GDM1 (cell line): ENCODE results near the gene NCAM1.
A peak's percentile ranks its signal among the peaks of the same experiment; 100 is the strongest.

Experiments used
- DNase-seq: peaks from one replicate; lab custom pipeline; 2025; lab: John Stamatoyannopoulos, UW

Gene NCAM1

DNA sequence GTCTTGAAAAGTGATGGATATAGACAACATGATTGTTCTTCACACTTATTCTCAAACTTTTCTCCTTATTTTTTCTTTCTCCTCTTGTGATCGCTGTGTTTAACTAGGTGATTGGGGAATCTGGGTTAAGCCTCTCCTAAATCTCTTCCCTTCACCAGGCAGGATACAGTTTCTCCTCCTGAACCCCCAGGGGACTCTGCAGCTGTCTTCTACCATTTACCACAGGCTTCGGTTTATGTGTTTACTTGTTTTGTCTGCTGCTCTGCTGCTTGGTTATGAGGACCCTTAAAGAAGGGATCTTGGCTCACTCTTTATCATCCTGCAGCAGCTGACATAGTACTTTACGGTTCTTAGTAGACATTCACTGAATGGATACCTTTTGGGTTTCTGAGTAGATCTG lies 124.2 kb downstream of the NCAM1 start:
- no peak for DNase-seq

DNA sequence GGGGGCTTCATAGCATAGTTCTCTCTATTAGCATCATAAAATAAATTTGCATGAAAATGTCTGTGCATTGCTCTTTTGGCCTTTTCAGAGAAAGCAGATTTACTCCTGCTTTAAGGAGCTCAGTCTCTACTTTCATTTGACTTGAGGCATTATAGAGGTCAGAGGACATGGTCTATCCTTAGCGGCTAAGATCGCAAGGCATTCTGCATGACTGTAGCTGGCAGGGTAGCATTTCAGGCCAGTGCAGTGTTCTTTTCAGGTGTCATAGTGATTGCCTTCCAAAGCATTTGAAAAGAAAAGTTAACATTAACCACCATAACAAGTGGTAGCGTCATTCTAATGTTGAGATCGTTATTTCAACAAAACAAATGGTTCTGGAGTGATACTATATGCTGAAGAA lies 126.5 kb downstream of the NCAM1 start:
- no peak for DNase-seq

DNA sequence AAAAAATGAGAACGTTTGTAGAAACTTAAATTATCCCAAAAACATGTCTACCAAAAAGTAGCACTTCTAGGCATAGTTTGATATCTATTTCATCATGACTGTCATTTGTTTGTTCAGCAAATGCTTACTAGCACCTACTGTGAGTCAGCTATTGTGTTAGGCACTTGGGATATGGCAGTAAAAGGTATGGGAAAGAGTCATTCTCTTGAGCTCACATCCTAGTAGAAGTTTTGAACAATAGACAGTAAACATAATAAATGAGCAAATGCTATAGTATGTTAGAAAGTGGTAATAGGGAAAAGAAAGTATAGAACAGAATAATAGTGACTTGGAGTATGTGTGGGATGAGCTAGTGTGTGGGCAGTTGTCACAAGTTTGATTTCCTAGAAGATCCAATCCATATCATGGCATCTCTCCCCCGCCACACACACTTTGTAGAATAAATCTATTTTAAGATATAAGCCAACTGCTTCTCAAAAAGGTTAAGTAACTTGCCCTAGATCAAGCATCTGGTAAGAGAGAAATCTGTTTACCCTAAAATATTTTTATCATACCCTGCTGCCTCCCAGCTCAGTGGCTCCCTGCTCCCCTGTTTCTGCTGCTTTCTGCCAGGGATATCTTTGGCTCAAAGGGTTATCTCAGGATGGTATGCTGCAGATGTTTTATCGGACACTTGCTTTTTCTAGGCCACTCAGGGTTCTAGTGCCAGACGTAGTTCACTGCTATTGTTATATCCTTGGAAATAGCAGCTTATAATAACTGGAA lies 129.7 kb downstream of the NCAM1 start:
- DNase-seq: no peak

DNA sequence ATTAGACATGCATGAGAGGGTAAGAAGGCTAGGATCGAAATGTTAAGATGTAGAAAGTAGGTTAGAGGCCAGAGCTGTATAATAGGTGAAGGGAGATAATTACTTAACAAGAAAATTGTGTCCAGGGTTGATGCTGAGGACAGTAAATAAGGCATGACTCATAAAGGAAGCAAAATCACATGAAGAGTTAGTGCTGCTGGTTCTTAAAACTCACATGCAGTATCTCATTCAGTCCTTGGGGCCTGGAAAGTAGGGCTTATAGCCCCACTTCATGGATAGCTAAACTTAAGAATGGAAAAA lies 130.2 kb downstream of the NCAM1 start:
- DNase-seq: no peak

DNA sequence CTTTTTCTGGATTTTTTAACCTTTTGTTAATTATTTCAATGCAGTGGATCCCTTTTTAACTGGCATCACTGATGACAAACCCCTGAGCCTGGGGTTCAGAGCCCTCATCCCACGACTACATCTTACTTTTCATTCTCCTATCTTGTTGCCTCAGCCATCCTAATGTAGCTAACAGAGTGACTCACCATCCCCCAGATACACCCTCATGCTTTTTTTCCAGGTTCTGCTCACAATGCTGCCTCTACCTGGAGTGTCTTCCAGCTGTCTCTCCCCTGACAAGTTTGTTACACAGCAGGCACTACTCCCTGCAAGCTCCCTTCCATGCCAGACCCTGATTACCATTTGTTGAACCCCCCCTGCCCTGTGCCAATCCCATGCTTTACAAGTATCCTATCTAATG lies 135.4 kb downstream of the NCAM1 start:
- no peak for DNase-seq

DNA sequence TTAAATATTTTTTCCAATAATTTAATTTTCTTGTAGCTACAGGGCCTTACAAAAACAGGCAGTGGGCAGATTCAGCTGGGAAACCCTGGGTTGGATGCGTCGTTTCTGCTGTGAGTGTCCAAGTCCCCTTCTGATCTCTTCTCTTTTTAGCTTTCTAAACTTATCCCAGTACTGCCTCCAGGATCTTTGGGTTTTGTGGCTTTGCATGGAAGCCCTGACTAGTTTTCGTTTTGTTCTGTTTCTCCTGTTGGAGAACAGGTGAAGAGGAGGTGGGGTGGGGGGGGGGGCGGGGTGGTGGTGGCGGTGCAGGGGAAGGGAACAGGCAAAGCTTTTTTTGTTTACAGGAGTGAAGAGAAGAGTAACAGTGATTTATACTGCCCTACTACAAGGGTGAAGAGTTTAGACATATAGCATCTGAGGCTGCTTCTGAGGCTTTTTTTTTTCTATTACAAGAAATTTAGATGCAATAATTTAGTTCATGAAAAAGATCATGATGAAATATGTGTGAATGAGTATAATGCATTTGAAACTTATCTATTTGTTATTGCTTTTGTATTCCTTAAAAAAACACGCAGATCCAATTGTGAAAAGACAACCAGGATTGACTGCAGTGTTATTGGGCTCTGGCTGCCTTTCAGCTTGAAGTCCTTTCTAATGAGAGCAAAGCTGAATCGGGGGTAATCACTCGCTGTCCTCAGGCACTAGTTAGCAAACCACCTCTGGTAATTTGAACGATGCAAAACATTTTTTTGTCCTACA lies 142.9 kb downstream of the NCAM1 start:
- DNase-seq: no peak

DNA sequence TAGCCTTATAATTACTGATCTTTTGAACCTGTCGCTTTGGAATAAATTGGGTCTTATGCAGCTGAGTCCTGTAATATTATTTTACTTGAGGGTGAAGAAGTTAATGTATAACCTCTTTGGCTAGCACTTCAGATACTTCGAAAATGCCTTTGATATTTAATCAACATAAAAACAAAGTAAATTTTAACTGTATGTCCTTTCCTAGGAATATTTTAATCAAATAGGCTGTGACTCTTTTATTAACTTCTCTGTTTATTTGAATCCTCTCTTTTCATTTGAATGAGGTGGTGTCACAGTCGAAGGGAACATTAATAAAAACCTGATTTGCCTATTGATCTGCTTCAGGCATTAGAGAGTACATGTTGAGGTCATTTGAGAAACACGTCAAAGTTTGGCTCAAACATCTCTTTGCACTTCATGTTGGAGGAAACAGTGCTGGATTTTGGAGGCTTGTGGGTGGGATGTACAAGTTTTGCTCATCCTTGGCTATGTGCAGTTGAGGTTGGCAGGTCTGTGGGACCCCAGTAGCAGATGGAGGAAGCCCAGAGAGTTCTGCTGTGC lies 143.6 kb downstream of the NCAM1 start:
- no peak for DNase-seq

DNA sequence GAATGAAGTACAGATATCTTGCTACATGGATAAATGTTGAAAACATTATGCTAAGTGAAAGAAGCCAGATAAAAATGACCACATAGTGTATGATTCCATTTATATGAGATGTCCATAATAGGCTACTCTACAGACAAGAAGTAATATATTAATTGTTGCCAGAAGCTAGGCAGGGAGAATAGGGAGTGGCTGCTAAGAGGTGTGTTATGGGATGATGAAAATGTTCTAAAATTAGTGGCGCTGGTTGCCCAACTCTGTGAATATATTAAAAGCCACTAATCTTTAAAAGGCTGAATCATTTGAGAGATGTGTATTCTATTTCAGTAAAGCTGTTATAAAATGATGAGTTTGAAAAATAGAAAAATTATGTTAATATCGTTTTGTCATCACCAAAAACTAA lies 144.4 kb downstream of the NCAM1 start:
- no peak for DNase-seq

DNA sequence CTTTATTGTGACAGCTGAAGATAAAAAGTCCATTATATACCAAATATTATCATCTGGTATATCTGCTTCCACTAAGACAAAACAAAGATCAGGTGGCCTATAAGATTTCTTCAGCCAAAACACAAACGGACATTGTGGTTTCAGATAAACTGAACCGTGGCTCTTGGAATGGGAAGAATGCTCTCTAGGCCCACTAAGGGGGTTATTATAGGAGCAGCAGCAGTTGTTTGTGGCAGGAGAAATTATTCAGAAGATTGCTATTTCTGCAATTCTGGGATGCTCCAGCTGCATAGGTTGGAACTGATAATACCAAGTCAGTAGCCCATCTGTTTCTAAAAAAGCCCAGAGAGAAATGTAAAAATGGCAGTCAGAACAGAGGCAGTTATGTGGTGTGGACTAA lies 145.3 kb downstream of the NCAM1 start:
- DNase-seq: no peak

DNA sequence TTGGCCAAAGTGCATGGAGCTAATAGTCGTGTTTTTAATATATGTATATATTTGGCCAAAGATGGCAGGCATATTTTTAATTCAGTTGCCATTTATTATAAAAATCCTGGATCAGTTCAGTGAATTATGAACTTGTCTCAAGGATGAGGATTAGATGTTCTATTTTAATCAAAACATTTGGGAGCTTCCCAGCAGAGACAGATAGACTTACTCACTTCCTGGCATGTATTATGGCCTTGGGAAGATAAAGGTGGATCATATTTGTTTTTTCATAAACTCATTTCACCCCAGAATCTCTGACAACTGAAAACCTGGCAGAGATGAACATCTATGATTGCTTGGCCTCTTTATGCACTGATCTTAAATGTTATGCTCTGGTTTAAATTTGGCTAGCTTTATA lies 148.8 kb downstream of the NCAM1 start:
- DNase-seq: no peak

DNA sequence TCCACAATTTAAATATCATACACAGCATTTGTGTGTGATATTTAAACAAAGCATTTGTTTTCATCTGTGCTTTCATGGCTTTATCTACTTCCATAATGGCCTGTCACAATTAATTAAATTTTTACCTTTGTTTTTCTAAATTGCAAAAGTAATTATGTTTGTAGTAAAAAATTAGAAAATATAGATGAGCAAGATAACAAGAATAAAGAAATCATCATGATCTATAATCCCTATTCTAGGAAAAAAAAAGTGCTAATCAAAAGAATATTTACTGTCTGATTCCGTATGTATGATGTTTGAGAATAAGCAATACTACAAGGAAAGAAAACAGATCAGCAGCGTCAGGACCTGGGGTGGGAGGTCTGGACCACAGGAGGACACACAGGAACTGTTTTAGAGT lies 149.9 kb downstream of the NCAM1 start:
- no peak for DNase-seq

DNA sequence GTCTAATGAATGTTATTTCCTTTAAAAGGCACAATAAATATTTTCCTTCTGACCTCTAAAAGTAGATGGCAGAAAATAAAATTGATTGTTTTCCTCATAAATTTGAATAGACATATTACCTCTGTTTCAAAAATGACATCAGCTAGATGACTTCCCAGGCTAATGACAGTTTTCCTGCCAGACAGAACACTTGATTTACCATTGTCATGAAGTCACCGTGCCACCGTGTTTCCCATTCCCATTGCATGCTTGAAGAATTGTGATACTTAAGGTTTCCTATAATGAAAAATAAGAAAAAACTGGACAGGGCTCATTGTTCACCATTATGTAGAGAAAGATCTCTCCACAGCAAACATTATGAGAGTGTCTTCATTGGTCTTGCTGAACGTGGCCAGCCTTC lies 151.1 kb downstream of the NCAM1 start:
- no peak for DNase-seq

DNA sequence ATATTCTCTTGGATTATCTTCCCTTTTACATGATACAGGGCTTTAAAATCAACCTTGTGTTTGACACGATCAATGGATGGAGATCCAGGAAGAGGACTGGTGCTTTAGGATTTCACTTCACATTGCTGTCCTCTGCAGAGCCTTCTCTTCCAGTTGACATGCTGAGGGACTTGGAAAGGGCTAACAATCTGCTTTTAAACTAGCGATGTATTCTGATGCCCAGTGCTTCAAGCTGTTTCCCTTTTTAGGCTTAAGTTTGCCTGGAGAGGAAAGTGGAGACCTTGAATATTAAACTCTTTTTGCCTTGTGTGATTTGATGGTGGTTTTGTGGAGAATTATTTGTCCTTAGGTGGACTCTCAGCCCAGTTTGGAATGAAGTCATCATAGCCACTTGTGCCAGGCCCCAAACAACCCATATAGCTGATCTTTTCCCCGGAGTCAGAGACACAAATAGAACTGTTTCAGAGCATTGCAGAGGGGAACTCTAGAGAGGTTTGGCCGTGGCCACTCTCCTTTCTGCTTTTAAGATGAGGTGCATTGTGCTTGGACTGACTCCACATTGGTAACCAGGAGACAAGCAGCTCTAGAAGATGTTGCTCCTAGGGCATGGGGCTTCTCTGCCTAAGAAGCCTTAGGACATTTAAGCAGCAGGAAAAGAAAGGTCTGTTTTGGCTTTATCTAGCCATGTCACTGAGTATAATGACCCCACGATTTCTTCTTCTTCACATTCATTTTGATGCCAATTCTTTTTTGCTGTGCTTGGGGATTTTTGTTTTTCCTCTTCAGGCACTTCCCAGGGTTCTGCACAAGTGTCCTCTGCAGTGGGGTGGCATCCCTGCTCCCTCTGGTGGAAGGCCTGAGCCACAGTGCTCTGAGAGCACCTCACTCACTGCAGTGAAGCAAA lies 152.8 kb downstream of the NCAM1 start:
- peak; percentile 5 for DNase-seq

DNA sequence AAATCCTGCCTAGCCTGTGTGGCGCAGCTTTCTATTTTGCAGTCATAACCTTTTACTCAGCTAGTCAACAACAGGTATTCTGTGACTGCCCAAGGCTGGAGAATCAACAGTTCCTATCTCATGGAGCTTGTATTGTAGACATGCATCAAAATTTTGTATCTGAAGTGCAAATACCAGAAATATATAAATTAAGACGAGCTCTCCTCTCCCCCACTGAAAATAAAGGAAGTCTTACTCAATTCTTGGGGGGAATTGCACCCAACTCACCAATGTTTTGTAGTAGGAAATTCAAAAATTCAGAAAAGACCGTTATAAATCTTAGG lies 153.4 kb downstream of the NCAM1 start:
- no peak for DNase-seq

DNA sequence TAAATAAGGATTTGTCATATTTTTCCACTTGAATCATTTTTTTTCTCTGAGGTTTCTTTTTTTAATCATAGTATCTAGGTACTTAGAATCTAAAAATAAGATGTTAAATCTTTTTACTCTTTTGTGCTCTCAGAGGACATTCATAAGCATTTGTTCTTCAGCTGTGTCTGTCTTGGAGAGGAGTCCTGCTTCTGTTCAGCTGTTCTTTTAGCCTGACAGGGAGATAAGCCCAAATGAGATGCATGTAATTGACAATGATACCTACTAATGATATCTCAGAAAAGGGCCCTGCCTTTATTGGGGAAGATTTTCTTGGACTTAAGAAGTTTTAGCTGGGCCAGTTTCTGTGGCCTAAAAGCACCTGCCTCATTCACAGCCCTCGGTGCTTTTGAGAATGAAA lies 156.9 kb downstream of the NCAM1 start:
- DNase-seq: no peak

DNA sequence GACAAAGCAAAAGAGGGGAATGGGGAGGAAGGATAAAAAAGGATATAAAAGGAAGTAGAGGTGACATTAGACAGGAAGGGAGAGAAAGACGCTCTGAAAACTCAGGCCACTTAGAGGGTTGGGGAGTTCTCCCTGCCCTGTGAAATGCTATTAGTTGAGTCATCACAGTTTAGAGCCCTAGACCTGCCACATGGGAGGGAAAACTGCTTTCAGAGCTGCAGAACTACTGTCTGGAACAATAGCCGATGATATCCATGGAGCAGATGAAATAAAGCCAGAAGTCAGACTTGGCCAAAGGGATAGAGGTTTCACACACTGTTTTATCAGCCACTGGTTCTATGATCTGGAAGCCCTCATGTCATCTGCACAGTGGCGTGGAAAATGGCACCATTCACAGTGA lies 157.9 kb downstream of the NCAM1 start:
- DNase-seq: no peak

DNA sequence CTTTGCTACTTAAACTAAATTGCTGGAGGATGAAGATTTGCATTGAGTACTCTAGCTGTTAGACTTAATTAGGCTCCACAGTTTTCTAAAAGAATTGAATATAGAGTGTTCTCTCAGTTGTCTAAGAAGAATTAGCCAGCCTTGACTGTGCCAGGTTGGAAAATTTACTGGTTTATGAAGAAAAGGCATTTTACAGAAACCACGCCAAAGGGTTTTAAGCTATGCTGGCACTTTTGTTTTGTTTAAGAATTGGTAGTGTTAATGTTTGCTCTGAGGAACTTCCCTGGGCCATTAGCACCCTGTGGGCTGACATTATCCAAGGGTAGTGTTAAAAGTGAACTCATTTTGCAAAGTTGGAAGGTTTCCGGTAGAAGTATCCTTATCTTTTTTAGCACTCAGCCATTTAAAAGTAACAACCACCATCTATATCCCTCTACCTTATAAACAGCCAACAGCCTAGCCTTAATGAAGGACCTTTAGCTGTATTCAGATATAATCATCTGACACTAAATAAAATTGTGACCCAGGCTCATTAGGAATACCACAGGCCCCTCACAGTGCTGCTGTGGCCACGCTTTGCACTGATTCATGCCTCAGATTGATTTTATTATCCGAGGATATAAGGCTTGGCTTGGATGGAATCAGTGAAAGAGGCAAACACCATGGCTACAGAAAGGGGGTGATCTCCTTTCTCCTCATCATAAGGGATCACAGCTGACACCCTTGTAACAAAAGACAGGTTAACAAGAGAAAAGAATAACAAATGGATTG lies 158.9 kb downstream of the NCAM1 start:
- DNase-seq: no peak

DNA sequence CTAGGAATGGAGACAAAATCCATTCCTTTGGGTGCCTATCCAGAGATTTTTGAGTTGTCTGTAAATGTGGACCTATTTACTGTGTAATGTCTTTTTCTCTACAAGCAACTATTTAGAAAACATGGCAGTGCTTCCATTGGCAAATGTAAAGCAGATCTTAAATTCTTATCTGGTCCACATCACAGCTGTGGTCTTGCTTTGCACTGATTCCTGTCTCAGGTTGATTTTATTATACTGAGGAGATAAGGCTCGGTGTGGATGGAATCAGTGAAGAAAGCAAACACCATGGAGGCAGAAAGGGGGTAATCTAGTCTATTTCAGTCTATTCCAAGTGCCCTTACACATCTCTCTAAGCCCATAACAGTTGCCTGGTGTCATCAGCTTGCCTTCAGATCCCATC lies 160.5 kb downstream of the NCAM1 start:
- no peak for DNase-seq

DNA sequence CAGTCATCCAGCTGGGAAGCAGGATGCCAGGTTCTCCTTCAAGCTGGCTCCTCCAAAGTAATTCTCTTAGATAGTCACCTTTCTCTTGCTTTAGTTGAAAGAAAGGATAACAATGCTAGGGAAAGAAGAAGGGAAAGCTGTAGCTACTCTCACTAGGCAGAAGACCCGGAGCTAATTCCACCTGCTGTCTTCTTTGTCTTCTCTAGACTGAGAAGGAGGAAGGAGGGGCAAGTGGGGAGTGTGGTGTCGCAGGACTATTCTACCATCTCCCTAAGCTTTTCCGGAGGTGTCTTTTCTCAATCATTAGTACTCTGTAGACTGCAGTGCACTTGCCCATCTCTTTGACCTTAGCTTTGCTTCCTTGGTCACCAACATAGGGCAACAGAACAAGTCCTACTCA lies 162.8 kb downstream of the NCAM1 start:
- no peak for DNase-seq

DNA sequence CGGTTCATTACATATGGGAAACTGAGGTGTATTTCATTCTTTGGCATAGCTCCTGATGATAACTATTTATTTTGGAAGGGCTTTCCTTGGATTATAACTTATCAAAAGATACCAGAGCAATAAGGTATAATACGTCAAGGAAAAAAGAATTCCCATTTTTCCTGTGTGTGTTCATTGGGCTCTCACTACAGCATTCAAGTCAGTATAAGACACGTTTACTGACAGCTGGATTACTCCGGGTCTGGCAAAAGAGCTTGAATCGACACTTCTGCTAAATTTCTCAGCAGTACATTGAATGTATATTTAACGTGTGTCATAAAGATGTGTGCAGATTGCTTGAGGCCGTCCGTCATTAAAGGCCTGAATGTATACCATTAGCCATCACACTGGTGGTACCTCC lies 163.4 kb downstream of the NCAM1 start:
- no peak for DNase-seq

DNA sequence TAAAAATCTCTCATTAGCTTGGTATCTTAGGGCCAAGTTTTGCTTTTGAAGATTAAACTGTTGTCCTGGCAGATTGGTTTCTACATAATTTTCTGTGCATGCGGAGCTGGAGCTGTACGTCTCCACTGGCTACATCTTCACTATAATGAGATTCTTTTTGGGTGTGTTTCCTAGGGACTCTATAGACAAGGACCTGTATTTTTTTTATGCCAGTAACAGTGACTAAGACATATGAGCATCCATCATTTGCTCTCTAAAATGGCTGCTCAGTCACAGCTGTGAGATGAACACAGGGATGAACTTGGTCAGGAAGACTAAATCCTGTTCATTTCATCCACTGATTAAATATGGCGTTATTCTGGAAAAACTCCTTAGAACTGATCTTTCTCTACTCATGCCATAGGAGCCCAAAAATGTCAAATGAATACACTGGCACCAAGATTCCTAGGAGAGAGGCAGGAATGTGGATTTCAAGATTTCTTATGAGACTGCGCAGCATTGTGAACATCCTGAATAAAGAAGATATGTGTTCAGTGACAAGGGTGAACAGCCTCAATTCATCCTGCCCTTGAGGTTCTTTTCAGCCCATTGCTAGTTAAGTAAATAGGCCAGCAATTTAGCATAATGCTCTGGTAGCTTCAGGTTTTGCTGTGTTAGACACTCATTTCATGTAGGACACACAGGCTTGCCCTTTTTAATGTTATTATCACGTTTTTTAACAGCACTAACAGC lies 168.2 kb downstream of the NCAM1 start:
- no peak for DNase-seq
